ENCODE data around the gene OLFM1.

Gene OLFM1

GRCh38 chr9:135076876-135077430, 10.5 kb upstream of the OLFM1 start:
- DNase-seq (ENCODE audit: low read depth) = no peak

- no peak for DNase-seq (ENCODE audit: low read depth)
Measured at GRCh38 chr9:135077497-135078200, 9.8 kb upstream of the OLFM1 start.

- DNase-seq (ENCODE audit: low read depth) = no peak
Measured at GRCh38 chr9:135078361-135078821, 9.1 kb upstream of the OLFM1 start.

- DNase-seq (ENCODE audit: low read depth) = no peak
Measured at GRCh38 chr9:135079018-135079417, 8.4 kb upstream of the OLFM1 start.

- no peak for DNase-seq (ENCODE audit: low read depth)
Measured at GRCh38 chr9:135079676-135080075, 7.8 kb upstream of the OLFM1 start.

- DNase-seq (ENCODE audit: low read depth) = no peak
Measured at GRCh38 chr9:135080286-135081263, 6.9 kb upstream of the OLFM1 start.

GRCh38 chr9:135081264-135081660, 6.2 kb upstream of the OLFM1 start:
- DNase-seq (ENCODE audit: low read depth) = no peak

- DNase-seq (ENCODE audit: low read depth) = no peak
Measured at GRCh38 chr9:135081731-135082130, 5.7 kb upstream of the OLFM1 start.

- DNase-seq (ENCODE audit: low read depth) = no peak
Measured at GRCh38 chr9:135082536-135082935, 4.9 kb upstream of the OLFM1 start.

- DNase-seq (ENCODE audit: low read depth) = no peak
Measured at GRCh38 chr9:135083241-135083810, 4.1 kb upstream of the OLFM1 start.

GRCh38 chr9:135083831-135084230, 3.6 kb upstream of the OLFM1 start:
- DNase-seq (ENCODE audit: low read depth) = no peak

- DNase-seq (ENCODE audit: low read depth) = no peak
Measured at GRCh38 chr9:135084262-135084661, 3.2 kb upstream of the OLFM1 start.

- DNase-seq (ENCODE audit: low read depth) = no peak
Measured at GRCh38 chr9:135084881-135085760, 2.3 kb upstream of the OLFM1 start.

GRCh38 chr9:135085830-135086546, 1.5 kb upstream of the OLFM1 start:
- no peak for DNase-seq (ENCODE audit: low read depth)

GRCh38 chr9:135086597-135087488, 625 bp upstream of the OLFM1 start:
- DNase-seq (ENCODE audit: low read depth) = no peak

- no peak for DNase-seq (ENCODE audit: low read depth)
Measured at GRCh38 chr9:135087899-135088347, 455 bp downstream of the OLFM1 start.

GRCh38 chr9:135088348-135088978, 995 bp downstream of the OLFM1 start:
- no peak for DNase-seq (ENCODE audit: low read depth)

GRCh38 chr9:135088979-135089847, 1.7 kb downstream of the OLFM1 start:
- DNase-seq (ENCODE audit: low read depth) = no peak
